Measurements from ENCODE around the gene BEGAIN. TPM values are rescaled to one million over a fixed set of nuclear protein-coding genes. Genes with fewer than 3 reads are reported as not detected.

Gene BEGAIN
- total and polyA plus RNA-seq, 2 donors (not counting 3 experiments of a cell fraction or from before 2014, with no cell fraction given), result 0.49 TPM; not detected in 1

DNA sequence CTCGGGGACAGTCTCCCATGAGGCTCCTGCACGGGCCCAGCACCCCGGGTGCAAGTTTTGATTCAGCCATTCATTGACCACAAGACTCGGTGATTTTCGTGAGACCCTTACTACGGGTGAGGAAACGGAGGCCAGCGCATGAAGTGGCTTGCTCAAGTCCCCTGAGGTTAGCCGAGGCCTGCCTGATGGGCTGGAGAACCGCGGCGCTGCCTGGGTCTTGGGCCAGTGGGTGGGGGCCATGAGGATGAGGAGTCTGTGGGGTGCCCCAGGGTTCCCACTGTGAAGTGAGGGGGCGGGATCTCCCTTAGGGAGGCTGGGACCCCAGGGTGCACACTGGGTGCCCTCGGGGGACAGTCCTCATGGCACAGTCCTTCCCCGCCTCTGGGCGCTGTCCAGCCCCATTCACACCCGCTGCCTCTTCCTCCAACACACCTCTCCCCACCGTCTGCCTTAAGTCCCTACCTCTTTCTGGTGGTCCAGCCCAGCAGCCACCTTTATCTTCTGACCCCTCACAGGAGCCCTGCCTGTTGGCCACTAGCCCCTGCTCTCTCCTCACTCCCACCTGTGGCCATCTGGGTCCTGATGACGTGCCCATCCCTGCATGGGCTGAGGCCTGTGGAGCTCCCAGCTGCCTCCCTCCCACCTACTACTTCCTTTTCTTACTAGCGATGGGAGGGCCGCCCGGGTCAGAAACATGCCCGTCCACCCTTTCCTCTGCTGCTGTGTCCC, 16.3 kb downstream of the BEGAIN start:
- H3K27ac ChIP-seq (ENCODE audit: insufficient read depth, low read depth, low read length), result no peak overlapping the region
- peaks cover 2% of the 10 kb centered on the region for H3K4me1 ChIP-seq (ENCODE audit: control insufficient read depth, extremely low read depth, insufficient read depth, low read length)
- H3K9ac ChIP-seq (replicated peaks; ENCODE audit: extremely low read depth, insufficient read depth, low read length), result no peak overlapping the region
- no peaks in the 10 kb centered on the region for H3K79me2 ChIP-seq (ENCODE audit: control insufficient read depth, insufficient read depth, low read length)
- no peak overlapping the region for H3K4me2 ChIP-seq (ENCODE audit: insufficient read depth, low read length)
- peaks cover 28 to 32% of the 10 kb centered on the region in 2 experiments for H3K27me3 ChIP-seq (ENCODE audit: control insufficient read depth in 2 of 2, insufficient read depth in 2 of 2, low read length in 2 of 2)
- H3K9me3 ChIP-seq (replicated peaks; ENCODE audit: control insufficient read depth, insufficient read depth, low read length), result no peaks in the 10 kb centered on the region
- TF ChIP-seq EZH2 (IDR thresholded peaks at IDR 0.05; ENCODE audit: borderline replicate concordance, low read depth, low read length, severe bottlenecking), result no peak
- no peak for TF ChIP-seq FOS (IDR thresholded peaks at IDR 0.05; ENCODE audit: borderline replicate concordance, insufficient read depth, low read length)
- no peak for TF ChIP-seq GATA2 (IDR thresholded peaks at IDR 0.05; ENCODE audit: insufficient read depth, insufficient read length, low read depth, low read length)
- TF ChIP-seq MYC (IDR thresholded peaks at IDR 0.05; ENCODE audit: low read depth, low read length), result no peak
- no peak for TF ChIP-seq POLR2A (IDR thresholded peaks at IDR 0.05; ENCODE audit: low read depth, low read length)
- H2AFZ ChIP-seq (ENCODE audit: low read depth, low read length), result no peak overlapping the region
- DNase-seq (ENCODE audit: low read depth, low spot score) (no peak), FAIRE-seq (no peak)
- no peaks in the 10 kb centered on the region for H3K36me3 ChIP-seq (ENCODE audit: control insufficient read depth in 2 of 2, extremely low read depth in 1 of 2, insufficient read depth in 2 of 2, low read length in 2 of 2)
- ChIA-PET POLR2A (interaction anchor here (0.6 kb wide), 1 partner anchor 25 kb away, joined by 6 read pairs; no protein-coding TSS in a partner anchor), CTCF (interaction anchor here (1.0 kb wide), 1 partner anchor 75 kb away, joined by 3 read pairs; no protein-coding TSS in a partner anchor)
- dilution Hi-C loops (cut with MboI; ENCODE audit: extremely low pct_ligation_motif_present, low sequenced_read_pairs), result no loop called here
- no TSS peak for BruUV-seq (replicated peaks)
- no peaks in the 10 kb centered on the region for H4K20me1 ChIP-seq (replicated peaks; ENCODE audit: control insufficient read depth, extremely low read depth, insufficient read depth, low read length)
- no peak overlapping the region for H3K4me3 ChIP-seq (replicated peaks in 1 of 3; ENCODE audit: insufficient read depth in 1 of 3, low read depth in 1 of 3, low read length in 3 of 3)
- no peaks in the 10 kb centered on the region for H3K9me1 ChIP-seq (replicated peaks; ENCODE audit: control insufficient read depth, extremely low read depth, insufficient read depth, low read length)
- intact Hi-C loops (cut with micrococcal nuclease), result no loop called here

DNA sequence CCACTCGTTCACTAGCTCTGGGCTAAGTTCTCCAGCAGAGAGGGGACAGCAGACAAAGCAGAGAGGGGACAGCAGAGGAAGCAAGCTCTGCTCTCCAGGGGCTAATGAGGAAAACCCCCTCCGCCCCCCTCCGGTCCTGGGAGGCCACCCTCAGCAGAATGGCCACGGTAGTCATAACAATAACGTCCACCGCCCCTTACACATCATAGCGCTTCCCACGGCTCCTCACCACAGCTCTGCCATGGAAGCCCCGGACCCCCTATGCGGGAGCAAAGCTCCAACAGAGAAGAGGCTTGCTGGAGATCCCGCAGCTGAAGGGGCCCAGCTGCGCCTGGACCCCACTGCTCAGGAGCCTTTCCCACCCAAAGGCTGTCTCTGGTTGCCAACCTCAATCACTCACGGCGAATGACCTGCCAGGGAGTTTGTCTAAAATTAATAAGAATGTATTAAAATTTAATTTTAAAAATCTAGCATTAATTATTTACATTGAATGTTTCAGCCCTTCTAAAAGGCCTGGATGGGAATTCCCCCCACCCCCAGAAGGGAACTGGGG, 17.4 kb downstream of the BEGAIN start:
- H3K79me2 ChIP-seq (ENCODE audit: control insufficient read depth, insufficient read depth, low read length), result no peaks in the 10 kb centered on the region
- dilution Hi-C loops (cut with MboI; ENCODE audit: extremely low pct_ligation_motif_present, low sequenced_read_pairs), result no loop called here
- no peaks in the 10 kb centered on the region for H3K9me3 ChIP-seq (replicated peaks; ENCODE audit: control insufficient read depth, insufficient read depth, low read length)
- H3K27ac ChIP-seq (ENCODE audit: insufficient read depth, low read depth, low read length), result no peak overlapping the region
- FAIRE-seq (no peak), DNase-seq (ENCODE audit: low read depth, low spot score) (no peak)
- no peak overlapping the region for H3K4me3 ChIP-seq (replicated peaks in 1 of 3; ENCODE audit: insufficient read depth in 1 of 3, low read depth in 1 of 3, low read length in 3 of 3)
- no peaks in the 10 kb centered on the region for H3K36me3 ChIP-seq (ENCODE audit: control insufficient read depth in 2 of 2, extremely low read depth in 1 of 2, insufficient read depth in 2 of 2, low read length in 2 of 2)
- TF ChIP-seq, protein P1, sequence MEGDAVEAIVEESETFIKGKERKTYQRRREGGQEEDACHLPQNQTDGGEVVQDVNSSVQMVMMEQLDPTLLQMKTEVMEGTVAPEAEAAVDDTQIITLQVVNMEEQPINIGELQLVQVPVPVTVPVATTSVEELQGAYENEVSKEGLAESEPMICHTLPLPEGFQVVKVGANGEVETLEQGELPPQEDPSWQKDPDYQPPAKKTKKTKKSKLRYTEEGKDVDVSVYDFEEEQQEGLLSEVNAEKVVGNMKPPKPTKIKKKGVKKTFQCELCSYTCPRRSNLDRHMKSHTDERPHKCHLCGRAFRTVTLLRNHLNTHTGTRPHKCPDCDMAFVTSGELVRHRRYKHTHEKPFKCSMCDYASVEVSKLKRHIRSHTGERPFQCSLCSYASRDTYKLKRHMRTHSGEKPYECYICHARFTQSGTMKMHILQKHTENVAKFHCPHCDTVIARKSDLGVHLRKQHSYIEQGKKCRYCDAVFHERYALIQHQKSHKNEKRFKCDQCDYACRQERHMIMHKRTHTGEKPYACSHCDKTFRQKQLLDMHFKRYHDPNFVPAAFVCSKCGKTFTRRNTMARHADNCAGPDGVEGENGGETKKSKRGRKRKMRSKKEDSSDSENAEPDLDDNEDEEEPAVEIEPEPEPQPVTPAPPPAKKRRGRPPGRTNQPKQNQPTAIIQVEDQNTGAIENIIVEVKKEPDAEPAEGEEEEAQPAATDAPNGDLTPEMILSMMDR (IDR thresholded peaks at IDR 0.05; ENCODE audit: extremely low read depth in 1 of 2, insufficient read depth in 1 of 2, low read depth in 1 of 2, low read length in 2 of 2), result no peak
- no peak for TF ChIP-seq FOS (IDR thresholded peaks at IDR 0.05; ENCODE audit: borderline replicate concordance, insufficient read depth, low read length)
- no peak for TF ChIP-seq GATA2 (IDR thresholded peaks at IDR 0.05; ENCODE audit: insufficient read depth, insufficient read length, low read depth, low read length)
- no peak for TF ChIP-seq POLR2A (IDR thresholded peaks at IDR 0.05; ENCODE audit: low read depth, low read length)
- TF ChIP-seq EZH2 (IDR thresholded peaks at IDR 0.05; ENCODE audit: borderline replicate concordance, low read depth, low read length, severe bottlenecking), result no peak
- TF ChIP-seq JUN (IDR thresholded peaks at IDR 0.05; ENCODE audit: borderline replicate concordance, insufficient read depth, insufficient read length, low read depth), result no peak
- TF ChIP-seq POLR2AphosphoS5 (IDR thresholded peaks at IDR 0.05; ENCODE audit: insufficient read depth, low read depth, low read length), result no peak
- TF ChIP-seq, protein P2, sequence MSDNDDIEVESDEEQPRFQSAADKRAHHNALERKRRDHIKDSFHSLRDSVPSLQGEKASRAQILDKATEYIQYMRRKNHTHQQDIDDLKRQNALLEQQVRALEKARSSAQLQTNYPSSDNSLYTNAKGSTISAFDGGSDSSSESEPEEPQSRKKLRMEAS (IDR thresholded peaks at IDR 0.05; ENCODE audit: insufficient read depth, insufficient read length), result no peak
- TF ChIP-seq MYC (IDR thresholded peaks at IDR 0.05; ENCODE audit: low read depth, low read length), result no peak
- no peak overlapping the region for H3K4me2 ChIP-seq (ENCODE audit: insufficient read depth, low read length)
- CTCF ChIA-PET, result interaction anchor here (1.0 to 1.2 kb wide), 4 partner anchors 32 to 184 kb away, joined by 3 to 4 read pairs (median 4); no protein-coding TSS in a partner anchor
- no peaks in the 10 kb centered on the region for H3K9me1 ChIP-seq (replicated peaks; ENCODE audit: control insufficient read depth, extremely low read depth, insufficient read depth, low read length)
- intact Hi-C loops (cut with micrococcal nuclease), result no loop called here
- H3K27me3 ChIP-seq (ENCODE audit: control insufficient read depth in 2 of 2, insufficient read depth in 2 of 2, low read length in 2 of 2), result peaks cover 28 to 32% of the 10 kb centered on the region in 2 experiments
- POLR2A ChIA-PET, result no interaction called here
- BruUV-seq (replicated peaks), result no TSS peak
- no peak overlapping the region for H3K9ac ChIP-seq (replicated peaks; ENCODE audit: extremely low read depth, insufficient read depth, low read length)
- H4K20me1 ChIP-seq (replicated peaks; ENCODE audit: control insufficient read depth, extremely low read depth, insufficient read depth, low read length), result no peaks in the 10 kb centered on the region
- peaks cover 2% of the 10 kb centered on the region for H3K4me1 ChIP-seq (ENCODE audit: control insufficient read depth, extremely low read depth, insufficient read depth, low read length)
- no peak overlapping the region for H2AFZ ChIP-seq (ENCODE audit: low read depth, low read length)
